BLaER1 (cell line): ENCODE measurements around the gene MOV10L1.

Experiments
- H3K27ac ChIP-seq: shearing (Covaris generic); formaldehyde crosslinking; 2 replicates; pipeline ENCODE4 v1.8.1; 2022
- H3K27me3 ChIP-seq: shearing (Covaris generic); formaldehyde crosslinking; 2 replicates; pipeline ENCODE4 v1.8.1; 2022
- H3K36me3 ChIP-seq: shearing (Covaris generic); formaldehyde crosslinking; 2 replicates; pipeline ENCODE4 v1.8.1; 2022
- H3K4me1 ChIP-seq: shearing (Covaris generic); formaldehyde crosslinking; 2 replicates; pipeline ENCODE4 v1.8.1; 2022
- H3K4me2 ChIP-seq: shearing (Covaris generic); formaldehyde crosslinking; 2 replicates; pipeline ENCODE4 v1.8.1; 2022
- H3K4me3 ChIP-seq: shearing (Covaris generic); formaldehyde crosslinking; 2 replicates; pipeline ENCODE4 v1.8.1; 2022
- H3K9ac ChIP-seq: shearing (Covaris generic); formaldehyde crosslinking; 2 replicates; pipeline ENCODE4 v1.8.1; 2022
- H3K9me3 ChIP-seq: shearing (Covaris generic); formaldehyde crosslinking; 2 replicates; pipeline ENCODE4 v1.8.1; 2022
- H4K20me1 ChIP-seq: shearing (Covaris generic); formaldehyde crosslinking; 2 replicates; pipeline ENCODE4 v1.8.1; 2022
- Cebpa-rat ChIP-seq: shearing (Covaris generic); IDR thresholded peaks from 2 replicates; pipeline ENCODE4 v1.8.1; 2022

The MOV10L1 gene

GRCh38 chr22:50078246-50078645, 11.6 kb upstream of the MOV10L1 start:
- H3K27ac ChIP-seq = no peak overlapping the region
- no peak overlapping the region for H3K9ac ChIP-seq
- H3K4me2 ChIP-seq = peak overlapping the region; percentile 22; the same call in 1 of the 2 replicates
- no peaks in the 10 kb centered on the region for H3K27me3 ChIP-seq
- no peaks in the 10 kb centered on the region for H3K36me3 ChIP-seq
- H3K4me3 ChIP-seq = no peak overlapping the region
- peaks cover 50% of the 10 kb centered on the region for H3K4me1 ChIP-seq
- H4K20me1 ChIP-seq = no peaks in the 10 kb centered on the region
- no peak for TF ChIP-seq Cebpa-rat
- no peaks in the 10 kb centered on the region for H3K9me3 ChIP-seq

DNA sequence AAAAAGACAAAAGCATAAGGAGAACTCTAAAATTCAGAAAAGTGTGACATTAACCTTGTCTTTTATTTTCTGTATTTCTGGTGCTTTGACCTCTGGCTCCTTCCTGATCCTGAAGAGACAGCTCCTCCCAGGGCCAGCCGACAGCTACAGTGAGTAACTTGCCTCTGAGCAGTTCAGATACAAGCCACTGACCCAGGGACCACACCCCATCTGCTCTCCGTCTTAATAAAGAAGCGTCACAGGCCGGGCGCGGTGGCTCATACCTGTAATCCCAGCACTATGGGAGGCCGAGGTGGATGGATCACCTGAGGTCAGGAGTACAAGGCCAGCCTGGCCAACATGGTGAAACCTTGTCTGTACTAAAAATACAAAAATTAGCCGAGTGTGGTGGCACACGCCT, 11.0 kb upstream of the MOV10L1 start:
- Histone ChIP-seq H3K4me3 (no peak overlapping the region), H3K4me1 (peaks cover 50% of the 10 kb centered on the region), H4K20me1 (no peaks in the 10 kb centered on the region), H3K9ac (no peak overlapping the region), H3K36me3 (no peaks in the 10 kb centered on the region), H3K27ac (no peak overlapping the region), H3K27me3 (no peaks in the 10 kb centered on the region), H3K9me3 (no peaks in the 10 kb centered on the region), H3K4me2 (peak overlapping the region; percentile 22; the same call in 1 of the 2 replicates)
- TF ChIP-seq Cebpa-rat = no peak

- no peak overlapping the region for H3K9ac ChIP-seq
- H3K9me3 ChIP-seq = no peaks in the 10 kb centered on the region
- no peaks in the 10 kb centered on the region for H3K27me3 ChIP-seq
- H3K4me2 ChIP-seq = no peak overlapping the region
- TF ChIP-seq Cebpa-rat = no peak
- peaks cover 41% of the 10 kb centered on the region for H3K4me1 ChIP-seq
- no peaks in the 10 kb centered on the region for H3K36me3 ChIP-seq
- H3K4me3 ChIP-seq = no peak overlapping the region
- no peaks in the 10 kb centered on the region for H4K20me1 ChIP-seq
- no peak overlapping the region for H3K27ac ChIP-seq
Measured at GRCh38 chr22:50080077-50080465, 9.7 kb upstream of the MOV10L1 start.

DNA sequence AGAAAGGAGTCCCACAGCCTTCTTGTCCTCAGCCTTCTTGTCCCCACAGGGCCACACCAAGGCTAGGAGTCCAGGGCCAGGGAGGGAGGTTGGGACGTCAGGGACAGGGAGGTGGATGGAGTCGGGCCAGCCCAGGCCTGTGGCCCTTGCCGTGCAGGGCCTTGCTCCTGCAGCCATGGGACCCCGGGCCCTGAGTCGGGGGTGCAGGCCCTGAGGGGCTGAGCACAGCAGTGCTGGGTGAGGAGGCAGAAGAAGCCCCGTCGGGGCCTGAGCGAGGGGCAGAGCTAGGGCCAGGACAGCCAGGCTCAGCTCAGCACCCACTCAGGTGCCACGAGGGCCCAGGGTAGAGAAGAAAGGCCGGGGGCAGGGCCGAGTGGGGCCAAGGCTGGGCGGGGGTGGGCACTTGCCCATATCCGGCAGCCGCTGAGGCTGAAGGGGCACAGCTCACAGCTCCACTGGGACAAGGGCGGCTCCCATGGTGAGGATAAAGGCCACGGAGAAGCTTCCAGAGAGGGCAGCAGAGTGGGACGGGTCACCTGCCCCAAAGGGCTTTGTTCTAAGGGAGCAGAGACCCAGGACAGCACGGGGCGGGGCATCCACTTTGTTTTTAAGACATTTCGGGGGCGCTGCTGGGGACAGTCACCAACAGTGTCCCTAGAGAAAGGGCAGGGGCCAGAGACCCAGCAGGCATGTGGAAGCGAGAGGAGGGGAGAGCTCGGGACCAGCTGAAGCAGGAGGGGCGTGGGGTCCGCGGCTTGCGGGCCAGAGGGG, 8.2 kb upstream of the MOV10L1 start:
- Histone ChIP-seq H3K4me3 (no peak overlapping the region), H3K36me3 (no peaks in the 10 kb centered on the region), H3K27me3 (no peaks in the 10 kb centered on the region), H3K4me1 (peaks cover 26% of the 10 kb centered on the region), H3K4me2 (no peak overlapping the region), H3K27ac (peak overlapping the region; percentile 72), H3K9me3 (peaks cover under 1% of the 10 kb centered on the region; the same call in 1 of the 2 replicates), H4K20me1 (no peaks in the 10 kb centered on the region), H3K9ac (peak overlapping the region; percentile 57; the same call in 1 of the 2 replicates)
- no peak for TF ChIP-seq Cebpa-rat

DNA sequence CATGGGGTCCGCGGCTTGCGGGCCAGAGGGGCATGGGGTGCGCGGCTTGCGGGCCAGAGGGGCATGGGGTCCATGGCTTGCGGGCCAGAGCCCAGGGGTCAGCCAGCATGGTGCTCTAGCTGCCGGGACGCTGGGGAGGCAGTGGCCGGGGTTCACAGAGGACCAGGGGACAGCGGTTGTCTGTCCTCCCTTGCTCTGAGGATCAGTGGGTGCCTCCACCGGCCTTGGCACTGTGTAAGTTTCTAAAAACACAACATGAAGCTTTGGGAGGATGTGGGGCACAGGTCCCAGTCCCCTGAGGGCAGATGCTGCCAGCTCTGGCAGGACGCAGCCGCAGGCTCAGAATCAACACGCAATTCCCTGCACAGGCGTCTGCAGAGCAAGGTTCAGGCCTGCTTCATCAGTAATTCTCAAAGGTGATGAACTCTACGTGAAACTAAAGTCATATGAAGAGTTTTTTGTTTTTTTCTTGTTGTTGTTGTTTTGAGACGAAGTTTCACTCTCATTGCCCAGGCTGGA, 7.5 kb upstream of the MOV10L1 start:
- no peaks in the 10 kb centered on the region for H3K27me3 ChIP-seq
- no peak for TF ChIP-seq Cebpa-rat
- H3K4me1 ChIP-seq = peaks cover 19% of the 10 kb centered on the region
- H3K9ac ChIP-seq = peak overlapping the region; percentile 57
- no peak overlapping the region for H3K4me2 ChIP-seq
- no peak overlapping the region for H3K4me3 ChIP-seq
- H3K27ac ChIP-seq = peak overlapping the region; percentile 72
- H4K20me1 ChIP-seq = no peaks in the 10 kb centered on the region
- peaks cover 7% of the 10 kb centered on the region for H3K9me3 ChIP-seq
- H3K36me3 ChIP-seq = no peaks in the 10 kb centered on the region

DNA sequence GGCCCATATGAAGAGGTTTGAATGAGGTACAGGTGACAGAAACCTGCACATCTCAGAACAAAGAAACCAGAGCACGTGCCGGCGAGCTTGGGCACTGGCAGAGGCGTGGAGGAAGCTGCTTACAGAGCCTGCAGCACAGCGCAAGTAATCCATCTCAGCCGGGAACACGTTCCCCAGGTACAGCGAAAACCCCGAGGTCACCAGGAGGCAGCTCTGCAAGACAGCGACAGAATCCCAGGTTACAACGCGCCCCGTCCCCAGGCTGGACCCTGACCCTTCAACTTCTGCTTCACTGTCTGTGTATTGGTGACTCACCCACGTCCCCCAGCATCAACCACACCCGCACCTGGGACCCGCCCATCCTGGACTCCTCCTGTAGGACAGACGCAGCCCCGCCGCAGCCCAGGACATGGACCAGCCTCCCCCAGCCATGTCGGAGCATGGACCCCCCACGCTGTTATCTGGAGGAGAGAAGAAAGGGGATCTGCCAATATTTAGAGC, 6.8 kb upstream of the MOV10L1 start:
- Histone ChIP-seq H3K4me3 (no peak overlapping the region), H3K27ac (no peak overlapping the region), H3K9ac (no peak overlapping the region), H3K9me3 (peaks cover 14% of the 10 kb centered on the region), H3K4me2 (no peak overlapping the region), H4K20me1 (no peaks in the 10 kb centered on the region), H3K4me1 (peaks cover 12% of the 10 kb centered on the region), H3K36me3 (no peaks in the 10 kb centered on the region), H3K27me3 (no peaks in the 10 kb centered on the region)
- no peak for TF ChIP-seq Cebpa-rat

DNA sequence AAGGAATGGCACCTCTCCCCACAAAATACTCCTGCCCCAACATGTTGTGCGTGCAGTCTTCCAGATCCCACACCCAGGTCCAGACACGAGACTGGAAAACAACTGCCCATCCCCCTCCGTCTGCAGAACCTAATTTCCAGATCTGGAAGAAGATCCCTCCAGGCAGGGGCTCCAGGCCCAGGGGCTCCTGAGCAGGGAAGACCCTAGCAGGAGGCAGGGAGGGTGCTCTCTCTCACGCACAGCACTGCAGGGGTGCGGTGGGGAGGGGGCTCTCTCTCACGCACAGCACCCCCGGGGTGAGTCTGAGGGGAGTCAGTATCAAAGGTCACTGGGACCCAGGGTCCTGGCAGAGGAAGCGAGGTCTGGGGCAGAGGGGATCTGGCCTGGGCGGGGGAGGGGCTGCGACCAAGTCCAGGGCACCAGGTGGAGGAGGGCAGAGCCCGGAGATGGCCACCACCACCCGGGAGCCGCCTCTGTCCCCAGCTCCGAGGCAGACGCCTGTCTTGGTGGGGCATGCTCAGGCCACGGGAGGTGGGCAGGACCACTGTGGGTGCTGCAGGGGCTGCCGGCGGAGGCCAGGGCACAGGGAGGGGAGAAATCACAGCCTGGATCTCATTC, 6.2 kb upstream of the MOV10L1 start:
- Histone ChIP-seq H3K27me3 (no peaks in the 10 kb centered on the region), H3K4me1 (peaks cover 6% of the 10 kb centered on the region), H3K9me3 (peaks cover 14% of the 10 kb centered on the region), H4K20me1 (no peaks in the 10 kb centered on the region), H3K27ac (no peak overlapping the region), H3K9ac (no peak overlapping the region; the same call in none of the 2 replicates), H3K4me2 (no peak overlapping the region), H3K36me3 (no peaks in the 10 kb centered on the region), H3K4me3 (no peak overlapping the region; the same call in 1 of the 2 replicates)
- TF ChIP-seq Cebpa-rat = no peak

DNA sequence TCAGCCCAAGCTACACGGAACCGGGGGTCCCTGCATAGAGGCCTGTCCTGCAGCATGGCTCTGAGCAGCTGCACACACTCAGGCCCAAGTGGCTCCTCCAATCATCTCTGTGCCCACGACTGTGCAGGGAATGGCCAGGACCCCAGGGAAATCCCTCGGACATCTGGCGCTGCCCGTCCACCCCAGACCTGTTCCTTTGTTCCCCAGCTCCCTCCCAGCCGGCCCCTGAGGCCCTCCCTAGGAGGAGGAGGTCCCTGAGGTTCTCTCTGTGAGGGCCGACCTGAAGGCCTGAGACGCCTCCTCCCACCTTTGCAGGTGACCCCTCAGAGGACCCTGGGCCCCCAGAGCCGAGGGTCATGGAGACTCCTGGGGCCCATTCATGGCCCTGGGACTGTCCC, 5.7 kb upstream of the MOV10L1 start:
- no peak overlapping the region for H3K27ac ChIP-seq
- no peaks in the 10 kb centered on the region for H3K27me3 ChIP-seq
- H4K20me1 ChIP-seq = no peaks in the 10 kb centered on the region
- H3K9me3 ChIP-seq = peaks cover 15% of the 10 kb centered on the region
- no peak for TF ChIP-seq Cebpa-rat
- H3K4me1 ChIP-seq = peaks cover under 1% of the 10 kb centered on the region
- H3K9ac ChIP-seq = no peak overlapping the region; the same call in none of the 2 replicates
- no peak overlapping the region for H3K4me2 ChIP-seq
- H3K4me3 ChIP-seq = no peak overlapping the region; the same call in none of the 2 replicates
- no peaks in the 10 kb centered on the region for H3K36me3 ChIP-seq

DNA sequence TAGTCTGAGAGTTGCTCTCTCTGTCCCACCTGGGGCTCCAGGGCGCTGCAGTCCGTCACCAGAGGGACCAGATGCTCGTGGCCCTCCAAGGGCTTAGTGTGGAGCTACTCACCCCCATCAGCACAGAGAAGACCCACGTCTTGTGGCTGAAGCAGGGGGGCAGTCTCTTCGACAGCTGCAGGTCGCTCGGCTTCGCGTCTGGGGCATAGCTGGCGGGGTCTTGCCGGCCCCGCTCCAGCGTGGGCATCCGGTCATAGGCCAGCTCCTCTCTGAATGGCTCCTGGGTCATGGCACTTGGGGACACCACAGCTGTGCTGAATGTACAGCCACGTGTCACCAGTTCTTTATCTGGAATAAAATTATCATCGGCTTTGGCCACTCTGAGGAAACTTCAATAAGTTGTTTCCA, 5.2 kb upstream of the MOV10L1 start:
- H4K20me1 ChIP-seq = no peaks in the 10 kb centered on the region
- no peak overlapping the region; the same call in none of the 2 replicates for H3K4me3 ChIP-seq
- no peak overlapping the region for H3K27ac ChIP-seq
- no peak overlapping the region for H3K4me2 ChIP-seq
- no peaks in the 10 kb centered on the region for H3K27me3 ChIP-seq
- no peaks in the 10 kb centered on the region; the same call in none of the 2 replicates for H3K4me1 ChIP-seq
- H3K9me3 ChIP-seq = peaks cover 21% of the 10 kb centered on the region
- no peaks in the 10 kb centered on the region for H3K36me3 ChIP-seq
- no peak overlapping the region; the same call in 1 of the 2 replicates for H3K9ac ChIP-seq
- TF ChIP-seq Cebpa-rat = no peak
